GM12865 (cell line): ENCODE measurements around the gene KIF3C.

Source experiments
- DNase-seq: peaks from one replicate; pipeline ENCODE4 v3.0.0; 2010; ENCODE audit warnings: low read depth
- H3K4me3 ChIP-seq: 2 replicates; pipeline ENCODE4 v1.5.1; 2011; ENCODE audit warnings: mild to moderate bottlenecking, low read depth, low read length, control low read depth
- TF ChIP-seq, protein P1 (sequence below): IDR thresholded peaks from 2 replicates; pipeline ENCODE4 v1.5.1; 2011; ENCODE audit warnings: low read length, control low read depth, low read depth, inconsistent platforms; ENCODE audit not compliant: insufficient read depth; ENCODE audit errors: missing control alignments

Gene KIF3C

DNA sequence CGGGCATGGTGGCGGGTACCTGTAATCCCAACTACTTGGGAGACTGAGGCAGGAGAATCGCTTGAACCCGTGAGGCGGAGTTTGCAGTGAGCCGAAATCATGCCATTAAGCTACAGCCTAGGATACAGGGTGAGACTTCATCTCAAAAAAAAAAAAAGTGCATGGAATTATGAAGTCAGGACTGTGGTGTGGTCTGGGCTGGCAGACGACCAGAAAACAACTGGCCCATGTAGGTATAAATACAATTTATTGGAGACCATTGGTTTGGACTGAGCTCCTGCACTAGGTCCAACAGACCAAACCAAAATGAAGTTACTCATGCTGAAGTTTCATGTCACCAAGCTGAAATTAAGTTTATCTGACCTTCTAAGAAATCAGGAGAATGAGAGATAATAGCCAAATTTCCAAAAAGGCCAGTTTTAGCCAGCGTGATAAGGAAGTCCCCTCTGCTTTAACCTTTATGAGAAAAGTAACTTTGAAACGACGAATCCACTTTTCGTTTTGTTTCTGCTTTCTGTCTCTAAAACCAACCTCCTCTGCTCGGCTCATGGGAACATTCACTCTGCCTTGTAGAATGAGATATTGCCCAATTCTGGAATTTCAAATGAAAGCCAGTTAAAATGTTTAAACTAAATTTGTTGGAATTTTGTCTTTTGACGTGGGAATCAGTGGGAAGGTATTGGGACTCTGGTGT, 33.9 kb upstream of the KIF3C start:
- TF ChIP-seq, protein P1, sequence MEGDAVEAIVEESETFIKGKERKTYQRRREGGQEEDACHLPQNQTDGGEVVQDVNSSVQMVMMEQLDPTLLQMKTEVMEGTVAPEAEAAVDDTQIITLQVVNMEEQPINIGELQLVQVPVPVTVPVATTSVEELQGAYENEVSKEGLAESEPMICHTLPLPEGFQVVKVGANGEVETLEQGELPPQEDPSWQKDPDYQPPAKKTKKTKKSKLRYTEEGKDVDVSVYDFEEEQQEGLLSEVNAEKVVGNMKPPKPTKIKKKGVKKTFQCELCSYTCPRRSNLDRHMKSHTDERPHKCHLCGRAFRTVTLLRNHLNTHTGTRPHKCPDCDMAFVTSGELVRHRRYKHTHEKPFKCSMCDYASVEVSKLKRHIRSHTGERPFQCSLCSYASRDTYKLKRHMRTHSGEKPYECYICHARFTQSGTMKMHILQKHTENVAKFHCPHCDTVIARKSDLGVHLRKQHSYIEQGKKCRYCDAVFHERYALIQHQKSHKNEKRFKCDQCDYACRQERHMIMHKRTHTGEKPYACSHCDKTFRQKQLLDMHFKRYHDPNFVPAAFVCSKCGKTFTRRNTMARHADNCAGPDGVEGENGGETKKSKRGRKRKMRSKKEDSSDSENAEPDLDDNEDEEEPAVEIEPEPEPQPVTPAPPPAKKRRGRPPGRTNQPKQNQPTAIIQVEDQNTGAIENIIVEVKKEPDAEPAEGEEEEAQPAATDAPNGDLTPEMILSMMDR: no peak
- H3K4me3 ChIP-seq: no peak overlapping the region
- DNase-seq: no peak

DNA sequence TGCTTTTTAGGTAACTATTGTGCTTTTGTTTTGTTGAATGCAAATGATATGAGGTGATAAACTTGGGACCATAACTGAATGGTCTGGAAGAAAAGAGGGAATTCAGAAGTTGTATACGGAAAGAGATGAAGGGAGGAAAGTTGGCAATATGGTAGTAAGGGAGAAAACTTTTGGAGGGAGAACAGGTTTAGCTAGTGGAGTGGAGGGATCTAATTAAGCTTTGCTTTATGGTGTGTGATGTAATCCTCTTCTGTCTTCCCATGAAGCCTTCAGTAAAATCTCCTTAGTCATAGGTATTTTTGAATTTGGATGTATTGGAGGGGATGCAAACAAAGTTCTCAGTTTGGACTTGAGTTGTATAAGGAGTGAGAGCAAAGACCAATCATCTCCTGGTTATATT, 31.4 kb upstream of the KIF3C start:
- DNase-seq: no peak
- H3K4me3 ChIP-seq: no peak overlapping the region
- TF ChIP-seq, protein P1: no peak

DNA sequence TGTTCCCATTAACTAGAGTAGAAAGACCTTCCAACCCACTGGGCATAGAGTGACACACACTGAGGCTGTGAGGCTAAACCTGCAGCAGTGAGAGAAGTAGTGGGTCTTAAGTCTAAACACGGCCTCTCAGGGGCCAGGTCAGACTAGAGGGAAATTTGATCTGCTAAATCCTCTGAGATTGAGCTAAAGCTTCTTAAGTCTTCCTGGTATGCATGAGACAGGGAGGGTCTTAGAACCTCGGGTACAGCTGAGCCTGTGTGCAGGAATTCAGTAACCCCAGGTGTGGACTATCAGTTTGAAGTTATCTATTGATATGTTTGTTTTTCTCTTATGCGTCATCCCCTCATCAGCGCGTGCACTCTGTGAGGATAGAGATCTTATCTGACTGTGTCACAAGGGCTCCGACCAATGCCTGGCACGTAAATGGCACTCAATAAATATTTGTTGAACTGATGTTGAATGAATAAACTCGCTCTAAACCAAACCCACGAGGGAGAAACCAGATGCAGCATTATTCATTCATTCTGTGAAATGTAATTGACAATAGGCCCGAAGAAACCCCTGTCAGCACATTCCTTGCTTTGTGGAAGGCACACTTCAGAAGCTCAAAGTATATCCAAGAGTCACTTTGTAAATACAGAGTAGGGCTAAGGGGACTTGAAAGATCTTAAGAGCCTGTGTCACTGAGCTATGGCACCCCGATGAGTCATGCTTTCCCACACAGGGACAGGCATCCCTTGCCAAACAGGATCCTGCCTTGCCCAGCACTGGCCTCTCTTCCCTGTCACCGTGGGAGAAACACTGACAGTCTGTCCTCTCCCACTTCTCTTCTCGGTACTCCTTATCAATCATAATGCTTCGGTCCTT, 29.9 kb upstream of the KIF3C start:
- TF ChIP-seq, protein P1: no peak
- no peak overlapping the region for H3K4me3 ChIP-seq
- no peak for DNase-seq

DNA sequence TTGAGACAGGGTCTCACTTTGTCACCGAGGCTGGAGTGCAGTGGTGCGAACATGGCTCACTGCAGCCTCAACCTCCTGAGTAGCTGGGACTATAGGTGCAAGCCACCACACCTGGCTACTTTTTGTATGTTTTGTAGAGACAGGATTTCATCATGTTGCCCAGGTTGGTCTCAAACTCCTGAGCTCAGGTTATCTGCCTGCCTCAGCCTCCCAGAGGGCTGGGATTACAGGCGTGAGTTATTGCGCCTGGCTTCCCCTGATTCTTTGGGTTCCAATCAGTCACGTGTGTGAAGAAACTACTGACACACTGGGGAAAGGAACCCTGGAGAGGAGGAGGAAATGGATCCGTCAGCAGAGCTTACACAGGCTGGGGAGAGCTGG, 29.3 kb upstream of the KIF3C start:
- no peak for DNase-seq
- TF ChIP-seq, protein P1: no peak
- H3K4me3 ChIP-seq: no peak overlapping the region

DNA sequence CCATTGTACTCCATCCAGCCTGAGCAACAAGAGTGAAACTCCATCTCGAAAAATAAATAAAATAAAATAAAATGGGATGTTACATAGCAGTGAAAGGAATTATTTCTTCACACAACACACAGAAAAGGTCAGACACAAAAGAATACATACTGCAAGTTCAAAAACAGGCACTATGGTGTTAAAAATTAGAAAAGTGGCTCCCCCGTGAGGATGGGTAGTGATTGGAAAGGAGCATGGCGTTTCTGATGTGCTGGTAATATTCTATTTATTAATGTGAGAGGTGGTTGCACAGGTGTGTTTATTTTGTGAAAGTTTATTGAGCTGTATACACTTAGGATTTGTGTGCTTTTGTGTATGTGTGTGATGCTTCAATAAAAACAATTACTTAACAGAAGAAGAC, 28.6 kb upstream of the KIF3C start:
- TF ChIP-seq, protein P1: no peak
- no peak for DNase-seq
- H3K4me3 ChIP-seq: no peak overlapping the region

DNA sequence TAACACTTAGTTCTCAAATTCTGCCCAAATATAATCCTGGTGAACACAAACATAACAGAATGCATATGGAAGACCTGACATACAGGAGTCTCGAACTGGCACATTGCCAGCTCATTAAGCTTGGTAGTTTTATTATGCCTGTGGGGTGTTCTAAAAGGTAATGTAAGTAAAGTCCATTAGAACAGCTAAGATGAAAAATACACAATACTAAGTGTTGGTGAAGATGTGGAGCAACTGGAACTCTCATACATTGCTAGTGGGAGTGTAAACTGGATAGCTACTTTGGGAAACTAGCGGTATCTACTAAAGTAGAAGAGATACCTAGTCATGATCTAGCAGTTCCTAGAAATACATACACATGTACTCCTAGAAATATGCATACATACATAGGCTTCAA, 27.3 kb upstream of the KIF3C start:
- H3K4me3 ChIP-seq: no peak overlapping the region
- DNase-seq: no peak
- TF ChIP-seq, protein P1: no peak
